Fibroblast of mammary gland (primary cell): Measurements from ENCODE around the gene MPIG6B.

Experiments
- DNase-seq: peaks from one replicate; pipeline ENCODE4 v3.0.0-alpha.2; 2010; ENCODE audit warnings: low read depth
- H3K4me3 ChIP-seq: 2 replicates; pipeline ENCODE4 v1.5.1; 2011; ENCODE audit warnings: low read depth, mild to moderate bottlenecking, low read length, moderate library complexity; ENCODE audit not compliant: control insufficient read depth
- TF ChIP-seq, protein P1 (sequence below): conservative IDR thresholded peaks from 2 replicates; pipeline ENCODE4 v1.5.1; 2011; ENCODE audit warnings: low read depth, low read length, inconsistent platforms; ENCODE audit not compliant: control insufficient read depth, insufficient read depth

MPIG6B gene

DNA sequence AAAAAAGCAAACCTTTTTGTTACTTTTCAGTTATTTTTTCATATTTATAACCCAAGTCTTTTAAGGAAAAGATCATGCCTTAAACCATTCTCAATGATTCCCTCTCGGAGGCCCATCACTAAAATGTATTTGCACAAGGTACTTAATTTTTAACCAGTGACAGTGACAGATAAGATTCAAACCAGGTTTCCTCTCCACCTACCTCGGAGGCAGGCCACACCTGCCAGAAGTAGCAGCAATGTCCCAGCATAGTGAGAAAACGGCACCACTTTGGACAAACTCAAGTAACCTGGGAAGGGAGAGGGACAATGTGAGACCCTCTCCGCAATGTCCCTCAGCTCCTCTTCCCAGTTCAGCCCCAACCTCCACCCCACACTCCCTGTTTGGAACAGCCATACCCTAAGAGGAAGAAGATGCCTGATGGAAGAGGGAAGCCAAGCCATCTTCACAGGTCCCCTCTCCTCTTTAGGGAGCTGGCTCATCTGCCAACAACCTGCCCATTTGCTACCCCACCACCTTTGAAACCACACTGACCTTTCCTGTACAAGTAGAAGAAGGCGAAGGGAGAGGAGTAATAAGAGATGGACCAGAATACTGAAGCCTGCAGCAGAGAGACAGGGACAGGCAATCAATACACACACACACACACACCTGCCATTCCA lies 22.3 kb upstream of the MPIG6B start:
- no peak for DNase-seq
- TF ChIP-seq, protein P1, sequence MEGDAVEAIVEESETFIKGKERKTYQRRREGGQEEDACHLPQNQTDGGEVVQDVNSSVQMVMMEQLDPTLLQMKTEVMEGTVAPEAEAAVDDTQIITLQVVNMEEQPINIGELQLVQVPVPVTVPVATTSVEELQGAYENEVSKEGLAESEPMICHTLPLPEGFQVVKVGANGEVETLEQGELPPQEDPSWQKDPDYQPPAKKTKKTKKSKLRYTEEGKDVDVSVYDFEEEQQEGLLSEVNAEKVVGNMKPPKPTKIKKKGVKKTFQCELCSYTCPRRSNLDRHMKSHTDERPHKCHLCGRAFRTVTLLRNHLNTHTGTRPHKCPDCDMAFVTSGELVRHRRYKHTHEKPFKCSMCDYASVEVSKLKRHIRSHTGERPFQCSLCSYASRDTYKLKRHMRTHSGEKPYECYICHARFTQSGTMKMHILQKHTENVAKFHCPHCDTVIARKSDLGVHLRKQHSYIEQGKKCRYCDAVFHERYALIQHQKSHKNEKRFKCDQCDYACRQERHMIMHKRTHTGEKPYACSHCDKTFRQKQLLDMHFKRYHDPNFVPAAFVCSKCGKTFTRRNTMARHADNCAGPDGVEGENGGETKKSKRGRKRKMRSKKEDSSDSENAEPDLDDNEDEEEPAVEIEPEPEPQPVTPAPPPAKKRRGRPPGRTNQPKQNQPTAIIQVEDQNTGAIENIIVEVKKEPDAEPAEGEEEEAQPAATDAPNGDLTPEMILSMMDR: no peak
- H3K4me3 ChIP-seq: no peak overlapping the region

GRCh38 chr6:31701666-31702404 lies 21.3 kb upstream of the MPIG6B start:
- TF ChIP-seq, protein P1: no peak
- DNase-seq: peak; percentile 40

GRCh38 chr6:31702405-31702818 lies 20.8 kb upstream of the MPIG6B start:
- no peak for DNase-seq
- H3K4me3 ChIP-seq: peak overlapping the region; percentile 94
- TF ChIP-seq, protein P1: no peak

More at GRCh38 chr6:31701666-31702404, 21.3 kb upstream of the MPIG6B start:
- peak overlapping the region; percentile 94 for H3K4me3 ChIP-seq

GRCh38 chr6:31702819-31703716 lies 20.1 kb upstream of the MPIG6B start, which contains the start of gene ABHD16A:
ABHD16A (minus strand) TSS chr6:31703324; CDS start chr6:31703281, 43 bp downstream.
- TF ChIP-seq, protein P1: no peak
- H3K4me3 ChIP-seq: peak within 1 kb of the TSS; percentile 94
- DNase-seq: peak; percentile 98

GRCh38 chr6:31705931-31706330 lies 17.2 kb upstream of the MPIG6B start:
- no peak for DNase-seq
- TF ChIP-seq, protein P1: no peak
- no peak overlapping the region for H3K4me3 ChIP-seq

- no peak for DNase-seq
- H3K4me3 ChIP-seq: no peak within 1 kb of the TSS
Measured at GRCh38 chr6:31706599-31706998, 16.6 kb upstream of the MPIG6B start, which contains the start of gene LY6G6F. LY6G6F (plus strand) TSS chr6:31706866; CDS start chr6:31706907, 41 bp downstream.

More at GRCh38 chr6:31706599-31706998, 16.6 kb upstream of the MPIG6B start, which contains the start of gene LY6G6F:
- TF ChIP-seq, protein P1: no peak
